Mucosa of stomach (tissue), 1 donor: ENCODE data around the gene ASPSCR1.
"Not testable (repeated sequence)": the region's sequence is repeated elsewhere in the genome, so short reads cannot be mapped to it uniquely, and the experiment has no call there.

Experiments used
- H3K27me3 ChIP-seq: one replicate; pipeline ENCODE4 v1.7.0; 2013; ENCODE audit warnings: mild to moderate bottlenecking, low read length; ENCODE audit not compliant: control insufficient read depth, insufficient read depth
- H3K36me3 ChIP-seq: one replicate; pipeline ENCODE4 v1.7.0; 2013; ENCODE audit warnings: low read length; ENCODE audit not compliant: control insufficient read depth, insufficient read depth
- H3K4me1 ChIP-seq: one replicate; pipeline ENCODE4 v1.7.0; 2013; ENCODE audit warnings: mild to moderate bottlenecking, low read length; ENCODE audit not compliant: control insufficient read depth, insufficient read depth
- H3K4me3 ChIP-seq: one replicate; pipeline ENCODE4 v1.7.0; 2013; ENCODE audit warnings: low read length
- H3K9ac ChIP-seq: one replicate; pipeline ENCODE4 v1.7.0; 2013; ENCODE audit warnings: mild to moderate bottlenecking, low read length, moderate library complexity
- H3K9me3 ChIP-seq: one replicate; pipeline ENCODE4 v1.7.0; 2013; ENCODE audit warnings: mild to moderate bottlenecking, low read length, moderate library complexity; ENCODE audit not compliant: control insufficient read depth
- donor health status: Pancreatic carcinoma.

Gene ASPSCR1

GRCh38 chr17:81948635-81949378 is 28.6 kb upstream of the ASPSCR1 start:
- Histone ChIP-seq H3K36me3 (no peaks in the 10 kb centered on the region), H3K4me3 (no peak overlapping the region), H3K27me3 (no peaks in the 10 kb centered on the region), H3K9me3 (no peaks in the 10 kb centered on the region), H3K4me1 (no peaks in the 10 kb centered on the region), H3K9ac (no peak overlapping the region)

DNA sequence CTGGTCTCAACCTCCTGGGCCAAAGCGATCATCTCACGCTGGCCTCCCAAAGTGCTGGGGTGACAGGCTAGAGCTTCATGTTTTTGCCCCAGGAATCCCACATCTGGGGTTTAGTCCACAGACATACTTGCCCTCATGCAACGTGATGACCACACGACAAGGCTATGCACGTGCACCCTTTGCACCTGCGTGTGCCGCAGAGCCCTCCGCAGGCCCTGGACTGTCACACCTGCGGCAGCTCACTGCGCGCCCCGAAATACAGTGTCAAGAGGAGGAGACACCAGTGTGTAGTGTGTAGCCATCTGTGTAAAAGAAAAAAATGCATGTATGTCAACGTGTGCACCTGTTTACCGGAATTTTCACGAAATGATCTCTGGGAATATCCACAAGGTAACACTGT is 26.9 kb upstream of the ASPSCR1 start:
- no peaks in the 10 kb centered on the region for H3K27me3 ChIP-seq
- no peaks in the 10 kb centered on the region for H3K9me3 ChIP-seq
- H3K4me3 ChIP-seq, result no peak overlapping the region
- no peaks in the 10 kb centered on the region for H3K4me1 ChIP-seq
- H3K36me3 ChIP-seq, result no peaks in the 10 kb centered on the region
- H3K9ac ChIP-seq, result no peak overlapping the region

DNA sequence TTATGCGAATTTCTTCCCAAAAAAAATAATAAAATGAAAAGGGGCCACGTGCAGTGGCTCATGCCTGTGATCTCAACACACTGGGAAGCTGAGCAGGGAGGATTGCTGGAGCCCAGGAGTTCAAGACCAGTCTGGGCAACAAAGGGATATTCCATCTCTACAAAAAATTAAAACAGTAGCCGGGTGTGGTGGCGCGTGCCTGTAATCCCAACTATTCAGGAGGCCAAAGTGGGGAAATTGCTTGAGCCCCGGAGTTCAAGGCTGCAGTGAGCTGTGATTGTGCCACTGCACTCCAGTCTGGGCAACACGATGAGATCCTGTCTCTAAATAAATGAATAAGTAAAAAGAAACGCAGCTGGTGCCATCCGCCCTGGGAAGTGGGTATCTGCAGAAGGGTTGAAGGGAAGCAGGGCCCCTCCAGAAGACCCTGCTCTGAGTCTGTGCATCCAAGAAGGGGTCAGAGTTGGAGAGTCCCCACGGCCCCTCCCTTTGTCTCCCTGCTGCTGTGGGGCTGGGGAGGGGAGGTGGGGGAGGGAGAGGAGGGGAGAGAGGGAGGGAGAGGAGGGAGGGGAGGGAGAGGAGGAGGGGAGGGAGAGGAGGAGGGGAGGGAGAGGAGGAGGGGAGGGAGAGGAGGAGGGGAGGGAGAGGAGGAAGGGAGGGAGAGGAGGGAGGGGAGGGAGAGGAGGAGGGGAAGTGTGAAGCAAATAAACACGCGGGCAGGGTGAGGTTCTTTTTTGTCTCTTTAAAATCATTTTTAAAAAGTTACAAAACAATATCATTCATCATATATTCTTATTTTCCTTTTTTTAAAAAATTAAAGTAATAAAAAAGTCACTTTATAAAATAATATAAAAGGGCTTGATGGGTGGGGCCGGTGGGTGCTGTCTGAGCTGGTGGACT is 25.4 kb upstream of the ASPSCR1 start:
- Histone ChIP-seq H3K9ac (no peak overlapping the region), H3K4me1 (no peaks in the 10 kb centered on the region), H3K9me3 (no peaks in the 10 kb centered on the region), H3K36me3 (no peaks in the 10 kb centered on the region), H3K27me3 (peaks cover 1% of the 10 kb centered on the region), H3K4me3 (no peak overlapping the region)

GRCh38 chr17:81952792-81953228 is 24.6 kb upstream of the ASPSCR1 start:
- no peaks in the 10 kb centered on the region for H3K4me1 ChIP-seq
- H3K9me3 ChIP-seq, result no peaks in the 10 kb centered on the region
- H3K9ac ChIP-seq, result no peak overlapping the region
- H3K27me3 ChIP-seq, result peaks cover 9% of the 10 kb centered on the region
- H3K4me3 ChIP-seq, result no peak overlapping the region
- no peaks in the 10 kb centered on the region for H3K36me3 ChIP-seq

DNA sequence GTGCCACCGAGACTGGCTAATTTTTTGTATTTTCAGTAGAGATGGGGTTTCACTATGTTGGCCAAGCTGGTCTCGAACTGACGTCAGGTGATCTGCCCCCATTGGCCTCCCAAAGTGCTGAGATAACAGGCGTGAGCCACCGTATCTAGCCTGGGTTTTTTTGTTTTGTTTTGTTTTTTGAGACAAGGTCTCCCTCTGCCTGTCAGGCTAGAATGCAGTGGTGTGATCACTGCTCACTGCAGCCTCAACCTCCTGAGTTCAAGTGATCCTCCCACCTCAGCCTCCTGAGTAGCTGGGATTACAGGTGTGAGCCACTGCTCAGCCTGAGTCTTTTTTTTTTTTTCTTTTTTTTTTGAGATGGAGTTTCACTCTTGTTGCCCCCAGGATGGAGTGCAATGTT is 24.0 kb upstream of the ASPSCR1 start:
- H3K9me3 ChIP-seq, H3K4me3 ChIP-seq, H3K36me3 ChIP-seq, H3K4me1 ChIP-seq, H3K9ac ChIP-seq: not testable (repeated sequence)
- H3K27me3 ChIP-seq, result peaks cover 15% of the 10 kb centered on the region

GRCh38 chr17:81954131-81955057 is 23.0 kb upstream of the ASPSCR1 start:
- H3K9ac ChIP-seq, result no peak overlapping the region
- no peaks in the 10 kb centered on the region for H3K4me1 ChIP-seq
- H3K9me3 ChIP-seq, result no peaks in the 10 kb centered on the region
- H3K27me3 ChIP-seq, result peaks cover 25% of the 10 kb centered on the region
- H3K4me3 ChIP-seq, result no peak overlapping the region
- H3K36me3 ChIP-seq, result no peaks in the 10 kb centered on the region

GRCh38 chr17:81955058-81955681 is 22.3 kb upstream of the ASPSCR1 start:
- Histone ChIP-seq H3K4me3 (no peak overlapping the region), H3K36me3 (no peaks in the 10 kb centered on the region), H3K9ac (no peak overlapping the region), H3K9me3 (no peaks in the 10 kb centered on the region), H3K4me1 (peaks cover 5% of the 10 kb centered on the region), H3K27me3 (peaks cover 30% of the 10 kb centered on the region)

DNA sequence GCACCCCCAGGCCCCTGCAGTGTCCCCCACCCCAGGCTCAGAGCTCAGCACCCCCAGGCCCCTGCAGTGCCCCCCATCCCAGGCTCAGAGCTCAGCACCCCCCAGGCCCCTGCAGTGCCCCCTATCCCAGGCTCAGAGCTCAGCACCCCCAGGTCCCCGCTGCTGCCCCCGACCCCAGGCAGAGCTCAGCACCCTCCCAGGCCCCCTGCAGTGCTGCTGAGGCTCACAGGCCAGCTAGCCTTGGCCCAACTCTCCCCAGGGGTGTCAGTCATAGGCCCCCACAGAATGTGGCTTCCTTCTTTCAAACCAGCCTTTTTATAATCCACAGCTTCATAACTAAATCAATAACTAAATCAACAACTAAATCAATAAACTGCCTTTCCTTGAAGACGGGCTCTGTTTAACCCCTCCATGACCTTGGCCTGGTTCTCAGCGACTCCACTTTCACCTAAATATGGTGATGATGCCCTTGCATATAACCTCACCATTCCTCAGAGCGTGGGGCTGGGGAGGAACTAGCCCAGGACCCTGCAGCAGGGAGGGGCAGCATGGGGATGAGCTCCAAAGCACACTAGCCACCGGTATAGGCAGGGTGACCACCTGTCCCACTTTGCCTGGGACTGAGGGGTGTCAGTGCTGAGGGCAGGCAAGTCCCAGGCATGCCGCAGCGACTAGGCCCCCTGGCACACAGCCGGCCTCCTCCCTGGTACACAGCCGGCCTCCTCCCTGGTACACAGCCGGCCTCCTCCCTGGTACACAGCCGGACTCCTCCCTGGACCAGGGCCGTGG is 21.5 kb upstream of the ASPSCR1 start:
- no peaks in the 10 kb centered on the region for H3K36me3 ChIP-seq
- H3K9me3 ChIP-seq, result no peaks in the 10 kb centered on the region
- peaks cover 36% of the 10 kb centered on the region for H3K27me3 ChIP-seq
- no peak overlapping the region for H3K9ac ChIP-seq
- H3K4me1 ChIP-seq, result peaks cover 6% of the 10 kb centered on the region
- no peak overlapping the region for H3K4me3 ChIP-seq

GRCh38 chr17:81956607-81957589 is 20.5 kb upstream of the ASPSCR1 start:
- H3K9me3 ChIP-seq, result no peaks in the 10 kb centered on the region
- H3K9ac ChIP-seq, result no peak overlapping the region
- no peaks in the 10 kb centered on the region for H3K36me3 ChIP-seq
- peaks cover 41% of the 10 kb centered on the region for H3K27me3 ChIP-seq
- H3K4me1 ChIP-seq, result peaks cover 6% of the 10 kb centered on the region
- no peak overlapping the region for H3K4me3 ChIP-seq

DNA sequence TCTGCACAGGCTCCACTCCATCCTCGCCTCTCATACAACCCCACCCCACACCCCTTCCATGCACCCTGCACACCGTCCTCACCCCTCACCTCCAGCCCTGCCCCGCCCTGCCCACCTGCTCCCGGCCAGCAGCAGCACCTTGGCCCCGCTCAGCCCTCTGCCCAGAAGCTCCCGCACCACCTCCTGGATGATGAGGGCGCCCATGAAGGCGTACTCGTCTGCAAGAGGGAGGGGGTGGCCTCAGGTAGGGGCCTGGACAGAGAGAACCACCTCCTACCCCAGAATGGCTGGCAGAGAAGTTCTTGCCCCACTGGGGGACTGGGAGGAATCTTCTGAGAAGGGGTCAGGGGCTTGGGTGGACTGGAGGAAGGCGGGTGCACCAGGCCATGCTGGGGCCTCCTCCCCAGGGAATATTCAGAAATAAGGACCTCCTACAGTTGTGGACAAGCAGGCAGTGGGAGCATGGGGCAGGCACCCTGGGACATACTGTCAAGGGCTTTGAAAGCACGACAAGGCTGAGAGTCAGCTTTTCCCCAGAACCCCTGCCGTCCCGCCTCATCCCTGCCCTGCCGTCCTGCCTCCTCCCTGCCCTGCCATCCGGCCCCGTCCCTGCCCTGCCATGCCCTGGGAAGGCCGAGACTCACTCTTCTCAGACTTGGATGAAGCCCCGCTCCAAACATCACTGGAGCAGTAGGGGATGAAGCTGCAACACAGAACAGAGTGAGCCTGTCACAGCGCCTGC is 19.6 kb upstream of the ASPSCR1 start:
- H3K27me3 ChIP-seq, result peaks cover 50% of the 10 kb centered on the region
- H3K4me1 ChIP-seq, result peaks cover 6% of the 10 kb centered on the region
- no peaks in the 10 kb centered on the region for H3K36me3 ChIP-seq
- no peak overlapping the region for H3K4me3 ChIP-seq
- no peak overlapping the region for H3K9ac ChIP-seq
- no peaks in the 10 kb centered on the region for H3K9me3 ChIP-seq
